Measurements from ENCODE around the gene TRMT2A.

TRMT2A gene

DNA sequence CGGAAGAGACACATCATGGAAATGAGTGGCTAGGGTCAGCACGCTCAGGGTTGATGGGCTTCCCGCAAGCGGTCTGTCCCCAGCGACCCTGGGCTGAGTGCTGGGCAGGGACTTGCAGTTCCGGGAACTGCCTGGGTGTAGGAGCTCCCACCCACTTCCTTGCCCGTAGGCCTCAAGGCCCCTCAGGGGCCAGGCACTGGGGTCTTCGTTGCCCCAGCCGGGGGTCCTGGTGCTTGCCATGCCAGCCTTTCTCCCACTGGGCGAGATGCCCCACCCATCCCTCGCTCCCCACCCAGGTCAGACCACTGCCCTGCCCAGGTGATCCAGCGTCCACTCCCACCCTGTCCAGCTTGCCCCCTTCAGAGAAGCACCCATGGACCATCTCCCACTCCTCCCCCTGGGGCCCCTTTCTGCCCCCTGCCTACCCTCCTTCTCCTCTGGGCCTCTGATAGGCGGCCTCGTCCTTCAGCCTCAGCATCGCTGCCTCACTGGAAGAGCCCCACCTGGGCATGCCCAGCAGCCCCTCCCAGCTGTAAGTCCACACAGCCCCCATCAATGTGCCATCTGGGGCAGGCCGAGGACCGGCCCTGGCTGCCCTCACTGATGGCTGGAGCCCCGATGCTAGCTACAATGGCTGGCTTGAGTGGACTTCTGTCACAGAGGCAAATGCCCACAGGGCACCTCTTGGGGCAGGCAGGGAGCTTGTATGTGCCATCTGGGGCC, 54.8 kb downstream of the TRMT2A start:
- DNase-seq: no peak
